Liver (tissue), 9 donors: Measurements from ENCODE around the gene ST6GAL1. TPM values are rescaled to one million over a fixed set of nuclear protein-coding genes. Genes with fewer than 3 reads are reported as not detected.

Experiments
- DNase-seq: peaks from one replicate; pipeline ENCODE4 v3.0.0-alpha.2; 2017; ENCODE audit warnings: low spot score
- H3K27ac ChIP-seq, 2 donors: one replicate each; pipeline ENCODE4 v1.7.0; 2013; ENCODE audit warnings: inconsistent platforms in 2 of 2, low read length in 2 of 2, control low read depth in 1 of 2, low read depth in 1 of 2, mild to moderate bottlenecking in 1 of 2
- H3K27me3 ChIP-seq, 4 donors: one replicate each; pipeline versions ENCODE4 v1.6.1 to v1.7.0; 2013; ENCODE audit warnings: low read length in 3 of 4, inconsistent platforms in 1 of 4, mild to moderate bottlenecking in 1 of 4, moderate library complexity in 1 of 4; ENCODE audit not compliant: control insufficient read depth in 4 of 4, insufficient read depth in 4 of 4
- H3K36me3 ChIP-seq, 4 donors: one replicate each; pipeline versions ENCODE4 v1.6.1 to v1.7.0; 2013; ENCODE audit warnings: low read length in 3 of 4, mild to moderate bottlenecking in 3 of 4, low read depth in 1 of 4, moderate library complexity in 1 of 4; ENCODE audit not compliant: control insufficient read depth in 4 of 4, insufficient read depth in 3 of 4
- H3K4me1 ChIP-seq, 4 donors: one replicate each; pipeline versions ENCODE4 v1.6.1 to v1.7.0; 2013; ENCODE audit warnings: low read length in 3 of 4, mild to moderate bottlenecking in 3 of 4, moderate library complexity in 1 of 4; ENCODE audit not compliant: control insufficient read depth in 4 of 4, insufficient read depth in 4 of 4
- H3K4me3 ChIP-seq, 3 donors: one replicate each; pipeline versions ENCODE4 v1.6.1 to v1.7.0; 2013; ENCODE audit warnings: low read length in 3 of 3, control low read depth in 1 of 3, low read depth in 1 of 3, mild to moderate bottlenecking in 1 of 3
- H3K9ac ChIP-seq, 2 donors: one replicate each; pipeline ENCODE4 v1.7.0; 2013; ENCODE audit warnings: low read length in 2 of 2, mild to moderate bottlenecking in 2 of 2, moderate library complexity in 2 of 2, control low read depth in 1 of 2, low read depth in 1 of 2
- H3K9me3 ChIP-seq, 4 donors: one replicate each; pipeline versions ENCODE4 v1.6.1 to v1.7.0; 2013; ENCODE audit warnings: low read length in 3 of 4; ENCODE audit not compliant: control insufficient read depth in 4 of 4
- ATF3 ChIP-seq: IDR thresholded peaks from 2 replicates; pipeline ENCODE4 v1.6.1; 2016; ENCODE audit warnings: antibody characterized with exemption
- EGR1 ChIP-seq, 2 donors: IDR thresholded peaks; 2 replicates each; pipeline ENCODE4 v1.6.1; 2016 to 2018; ENCODE audit warnings: antibody characterized with exemption in 2 of 2, low read depth in 2 of 2
- FOXA1 ChIP-seq: IDR thresholded peaks from 2 replicates; pipeline ENCODE4 v1.6.1; 2016; ENCODE audit warnings: antibody characterized with exemption
- FOXA2 ChIP-seq: IDR thresholded peaks from 2 replicates; pipeline ENCODE4 v1.6.1; 2016; ENCODE audit warnings: antibody characterized with exemption
- GABPA ChIP-seq, 2 donors: IDR thresholded peaks in 1 of 2; conservative IDR thresholded peaks in 1 of 2; 2 replicates each; pipeline ENCODE4 v1.6.1; 2016; ENCODE audit warnings: antibody characterized with exemption in 2 of 2, mild to moderate bottlenecking in 1 of 2, moderate library complexity in 1 of 2
- HNF4A ChIP-seq, 2 donors: conservative IDR thresholded peaks; 2 replicates each; pipeline ENCODE4 v1.6.1; 2016; ENCODE audit warnings: antibody characterized with exemption in 2 of 2, mild to moderate bottlenecking in 2 of 2
- HNF4G ChIP-seq: IDR thresholded peaks from 2 replicates; pipeline ENCODE4 v1.6.1; 2016; ENCODE audit warnings: antibody characterized with exemption
- JUND ChIP-seq, 2 donors: IDR thresholded peaks; 2 replicates each; pipeline ENCODE4 v1.6.1; 2016; ENCODE audit warnings: antibody characterized with exemption in 2 of 2
- NR2F2 ChIP-seq: IDR thresholded peaks from 2 replicates; pipeline ENCODE4 v1.6.1; 2016; ENCODE audit warnings: antibody characterized with exemption
- RAD21 ChIP-seq, 2 donors: IDR thresholded peaks; 2 replicates each; pipeline ENCODE4 v1.6.1; 2016; ENCODE audit warnings: antibody characterized with exemption in 2 of 2, mild to moderate bottlenecking in 2 of 2
- RXRA ChIP-seq, 2 donors: IDR thresholded peaks; 2 replicates each; pipeline ENCODE4 v1.6.1; 2017 to 2018; ENCODE audit warnings: antibody characterized with exemption in 2 of 2, mild to moderate bottlenecking in 1 of 2
- SP1 ChIP-seq: IDR thresholded peaks from 2 replicates; pipeline ENCODE4 v1.6.1; 2018; ENCODE audit warnings: antibody characterized with exemption, mild to moderate bottlenecking
- TAF1 ChIP-seq: conservative IDR thresholded peaks from 2 replicates; pipeline ENCODE4 v1.6.1; 2016; ENCODE audit warnings: antibody characterized with exemption, mild to moderate bottlenecking
- YY1 ChIP-seq: IDR thresholded peaks from 2 replicates; pipeline ENCODE4 v1.6.1; 2016; ENCODE audit warnings: antibody characterized with exemption, mild to moderate bottlenecking
- WGBS: extraction: QIAGEN DNeasy Blood & Tissue Kit; methylation state at CpG from one replicate; pipeline ENCODE4 v1.1.7; 2013; 5-methylcytosine and 5-hydroxymethylcytosine counted together
- polyA plus RNA-seq, 2 donors: library from polyadenylated mRNA; stranded (reverse) in 1 of 2; unstranded in 1 of 2; fragments of 200-250 nt in 1 of 2; fragments of >200 nt in 1 of 2; fragmentation: Nextera tagmentation in 1 of 2; extraction: Ambion mirVana in 1 of 2; gene quantifications; one replicate each; pipeline versions ENCODE4 v1.2.1 to v1.2.3, GENCODE V29; 2013 to 2015
- total RNA-seq, 2 donors: library from RNA; depleted of rRNA; stranded (reverse); fragments of >200 nt; gene quantifications; one replicate each; pipeline ENCODE4 v1.2.3, GENCODE V29; 2014
- TF ChIP-seq, protein P1 (sequence below): IDR thresholded peaks from 2 replicates; pipeline ENCODE4 v1.6.1; 2016; ENCODE audit warnings: antibody characterized with exemption, mild to moderate bottlenecking
- TF ChIP-seq, protein P2 (sequence below): IDR thresholded peaks from 2 replicates; pipeline ENCODE4 v1.6.1; 2016; ENCODE audit warnings: antibody characterized with exemption
- TF ChIP-seq, protein P3 (sequence below): fragments of 150-350 bp; IDR thresholded peaks from 2 replicates; pipeline ENCODE4 v1.5.1; 2017; ENCODE audit warnings: improper control_type of control experiment, low read depth, low read length; ENCODE audit not compliant: missing input control
- TF ChIP-seq, protein P4 (sequence below): IDR thresholded peaks from 2 replicates; pipeline ENCODE4 v1.6.1; 2016; ENCODE audit warnings: antibody characterized with exemption
- donor health status: healthy.
- donor health status: healthy.
- donor health status: healthy.
- donor health status: healthy.
- donor health status: healthy.

ST6GAL1 gene
- total and polyA plus RNA-seq, 4 donors: 102 to 425 (median 328) TPM

DNA sequence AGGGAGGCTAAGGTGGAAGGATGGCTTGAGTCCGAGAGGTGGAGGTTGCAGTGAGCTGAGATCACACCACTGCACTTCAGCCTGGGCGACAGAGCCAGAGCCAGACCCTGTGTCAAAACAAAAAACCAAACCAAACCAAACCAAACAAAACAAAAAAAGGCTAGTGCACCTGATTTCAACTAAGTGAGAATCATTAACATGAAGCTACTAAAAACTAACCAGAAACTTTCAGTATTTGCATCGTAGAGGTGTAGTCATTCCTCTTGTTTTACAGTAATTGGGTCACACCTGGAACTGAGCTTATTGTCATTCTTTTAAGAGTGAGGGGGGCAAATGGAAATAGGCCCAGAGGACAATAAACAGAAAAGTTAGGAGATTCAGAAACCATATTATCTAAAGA is 58.5 kb downstream of the ST6GAL1 start:
- WGBS: 31% methylated on average over 3 of the region's 3 CpGs
- Histone ChIP-seq H3K27ac (peak overlapping the region; percentile 88 to 89), H3K4me3 (no peak overlapping the region), H3K27me3 (no peaks in the 10 kb centered on the region), H3K4me1 (peaks cover 6 to 46% (median 16%) of the 10 kb centered on the region in 4 donors), H3K9ac (peak overlapping the region in 1 of 2 donors; percentile 51), H3K36me3 (peaks cover 0 to 3% (median under 1%) of the 10 kb centered on the region in 4 donors), H3K9me3 (no peaks in the 10 kb centered on the region)
- TF ChIP-seq JUND (IDR thresholded peaks at IDR 0.05) (peak in 1 of 2 donors; percentile 17), GABPA (IDR thresholded peaks at IDR 0.05 in 1 of 2, conservative IDR thresholded peaks at IDR 0.05 in 1 of 2) (no peak), RXRA (IDR thresholded peaks at IDR 0.05) (peak in 1 of 2 donors; percentile 20), SP1 (peak; percentile 30), RAD21 (IDR thresholded peaks at IDR 0.05) (peak in 1 of 2 donors; percentile 34), HNF4A (conservative IDR thresholded peaks at IDR 0.05) (peak in 1 of 2 donors; percentile 35)
- TF ChIP-seq, protein P1, sequence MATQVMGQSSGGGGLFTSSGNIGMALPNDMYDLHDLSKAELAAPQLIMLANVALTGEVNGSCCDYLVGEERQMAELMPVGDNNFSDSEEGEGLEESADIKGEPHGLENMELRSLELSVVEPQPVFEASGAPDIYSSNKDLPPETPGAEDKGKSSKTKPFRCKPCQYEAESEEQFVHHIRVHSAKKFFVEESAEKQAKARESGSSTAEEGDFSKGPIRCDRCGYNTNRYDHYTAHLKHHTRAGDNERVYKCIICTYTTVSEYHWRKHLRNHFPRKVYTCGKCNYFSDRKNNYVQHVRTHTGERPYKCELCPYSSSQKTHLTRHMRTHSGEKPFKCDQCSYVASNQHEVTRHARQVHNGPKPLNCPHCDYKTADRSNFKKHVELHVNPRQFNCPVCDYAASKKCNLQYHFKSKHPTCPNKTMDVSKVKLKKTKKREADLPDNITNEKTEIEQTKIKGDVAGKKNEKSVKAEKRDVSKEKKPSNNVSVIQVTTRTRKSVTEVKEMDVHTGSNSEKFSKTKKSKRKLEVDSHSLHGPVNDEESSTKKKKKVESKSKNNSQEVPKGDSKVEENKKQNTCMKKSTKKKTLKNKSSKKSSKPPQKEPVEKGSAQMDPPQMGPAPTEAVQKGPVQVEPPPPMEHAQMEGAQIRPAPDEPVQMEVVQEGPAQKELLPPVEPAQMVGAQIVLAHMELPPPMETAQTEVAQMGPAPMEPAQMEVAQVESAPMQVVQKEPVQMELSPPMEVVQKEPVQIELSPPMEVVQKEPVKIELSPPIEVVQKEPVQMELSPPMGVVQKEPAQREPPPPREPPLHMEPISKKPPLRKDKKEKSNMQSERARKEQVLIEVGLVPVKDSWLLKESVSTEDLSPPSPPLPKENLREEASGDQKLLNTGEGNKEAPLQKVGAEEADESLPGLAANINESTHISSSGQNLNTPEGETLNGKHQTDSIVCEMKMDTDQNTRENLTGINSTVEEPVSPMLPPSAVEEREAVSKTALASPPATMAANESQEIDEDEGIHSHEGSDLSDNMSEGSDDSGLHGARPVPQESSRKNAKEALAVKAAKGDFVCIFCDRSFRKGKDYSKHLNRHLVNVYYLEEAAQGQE: no peak
- TF ChIP-seq, protein P2, sequence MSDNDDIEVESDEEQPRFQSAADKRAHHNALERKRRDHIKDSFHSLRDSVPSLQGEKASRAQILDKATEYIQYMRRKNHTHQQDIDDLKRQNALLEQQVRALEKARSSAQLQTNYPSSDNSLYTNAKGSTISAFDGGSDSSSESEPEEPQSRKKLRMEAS: no peak
- no peak for DNase-seq

- Histone ChIP-seq H3K36me3 (peaks cover 0 to 3% (median under 1%) of the 10 kb centered on the region in 4 donors), H3K9ac (peak overlapping the region in 1 of 2 donors; percentile 51), H3K4me3 (no peak overlapping the region), H3K4me1 (peaks cover 6 to 40% (median 16%) of the 10 kb centered on the region in 4 donors), H3K27me3 (no peaks in the 10 kb centered on the region), H3K27ac (peak overlapping the region; percentile 88 to 89), H3K9me3 (no peaks in the 10 kb centered on the region)
- TF ChIP-seq HNF4G (peak; percentile 22), ATF3 (no peak), RXRA (IDR thresholded peaks at IDR 0.05) (peak in 1 of 2 donors; percentile 41), NR2F2 (no peak), JUND (IDR thresholded peaks at IDR 0.05) (no peak), SP1 (peak; percentile 67), HNF4A (conservative IDR thresholded peaks at IDR 0.05) (peak; percentile 50 to 58), FOXA1 (no peak), YY1 (peak; percentile 88), FOXA2 (no peak), EGR1 (IDR thresholded peaks at IDR 0.05; ENCODE audit: low read depth in 2 of 2) (peak in 1 of 2 donors; percentile 8), TAF1 (peak; percentile 71), RAD21 (IDR thresholded peaks at IDR 0.05) (peak in 1 of 2 donors; percentile 50), GABPA (IDR thresholded peaks at IDR 0.05 in 1 of 2, conservative IDR thresholded peaks at IDR 0.05 in 1 of 2) (no peak)
- TF ChIP-seq, protein P2: no peak
- TF ChIP-seq, protein P3, sequence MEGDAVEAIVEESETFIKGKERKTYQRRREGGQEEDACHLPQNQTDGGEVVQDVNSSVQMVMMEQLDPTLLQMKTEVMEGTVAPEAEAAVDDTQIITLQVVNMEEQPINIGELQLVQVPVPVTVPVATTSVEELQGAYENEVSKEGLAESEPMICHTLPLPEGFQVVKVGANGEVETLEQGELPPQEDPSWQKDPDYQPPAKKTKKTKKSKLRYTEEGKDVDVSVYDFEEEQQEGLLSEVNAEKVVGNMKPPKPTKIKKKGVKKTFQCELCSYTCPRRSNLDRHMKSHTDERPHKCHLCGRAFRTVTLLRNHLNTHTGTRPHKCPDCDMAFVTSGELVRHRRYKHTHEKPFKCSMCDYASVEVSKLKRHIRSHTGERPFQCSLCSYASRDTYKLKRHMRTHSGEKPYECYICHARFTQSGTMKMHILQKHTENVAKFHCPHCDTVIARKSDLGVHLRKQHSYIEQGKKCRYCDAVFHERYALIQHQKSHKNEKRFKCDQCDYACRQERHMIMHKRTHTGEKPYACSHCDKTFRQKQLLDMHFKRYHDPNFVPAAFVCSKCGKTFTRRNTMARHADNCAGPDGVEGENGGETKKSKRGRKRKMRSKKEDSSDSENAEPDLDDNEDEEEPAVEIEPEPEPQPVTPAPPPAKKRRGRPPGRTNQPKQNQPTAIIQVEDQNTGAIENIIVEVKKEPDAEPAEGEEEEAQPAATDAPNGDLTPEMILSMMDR: no peak
- TF ChIP-seq, protein P1: peak; percentile 72
- TF ChIP-seq, protein P4, sequence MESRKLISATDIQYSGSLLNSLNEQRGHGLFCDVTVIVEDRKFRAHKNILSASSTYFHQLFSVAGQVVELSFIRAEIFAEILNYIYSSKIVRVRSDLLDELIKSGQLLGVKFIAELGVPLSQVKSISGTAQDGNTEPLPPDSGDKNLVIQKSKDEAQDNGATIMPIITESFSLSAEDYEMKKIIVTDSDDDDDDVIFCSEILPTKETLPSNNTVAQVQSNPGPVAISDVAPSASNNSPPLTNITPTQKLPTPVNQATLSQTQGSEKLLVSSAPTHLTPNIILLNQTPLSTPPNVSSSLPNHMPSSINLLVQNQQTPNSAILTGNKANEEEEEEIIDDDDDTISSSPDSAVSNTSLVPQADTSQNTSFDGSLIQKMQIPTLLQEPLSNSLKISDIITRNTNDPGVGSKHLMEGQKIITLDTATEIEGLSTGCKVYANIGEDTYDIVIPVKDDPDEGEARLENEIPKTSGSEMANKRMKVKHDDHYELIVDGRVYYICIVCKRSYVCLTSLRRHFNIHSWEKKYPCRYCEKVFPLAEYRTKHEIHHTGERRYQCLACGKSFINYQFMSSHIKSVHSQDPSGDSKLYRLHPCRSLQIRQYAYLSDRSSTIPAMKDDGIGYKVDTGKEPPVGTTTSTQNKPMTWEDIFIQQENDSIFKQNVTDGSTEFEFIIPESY: no peak
- DNase-seq: no peak
- WGBS: 28% methylated on average over 1 of the region's 1 CpG
Measured at GRCh38 chr3:186989429-186989828, 59.1 kb downstream of the ST6GAL1 start.
